Neuronal stem cell (in vitro differentiated cells): ENCODE measurements around the gene PPEF2. TPM values are rescaled to one million over a fixed set of nuclear protein-coding genes. Genes with fewer than 3 reads are reported as not detected.

Experiments
- DNase-seq: peaks from one replicate; pipeline ENCODE4 v3.0.0-alpha.2; 2013; ENCODE audit warnings: low spot score
- H2AFZ ChIP-seq: one replicate; pipeline ENCODE4 v1.6.1; 2013; ENCODE audit warnings: mild to moderate bottlenecking, low read length, inconsistent platforms
- H2AK5ac ChIP-seq: 2 replicates; pipeline ENCODE4 v1.6.1; 2013; ENCODE audit warnings: low read depth, mild to moderate bottlenecking, inconsistent platforms, low read length, moderate library complexity, mixed read lengths
- H2BK120ac ChIP-seq: 2 replicates; pipeline ENCODE4 v1.6.1; 2013; ENCODE audit warnings: low read depth, mild to moderate bottlenecking, inconsistent platforms, low read length, moderate library complexity, mixed read lengths
- H2BK12ac ChIP-seq: one replicate; pipeline ENCODE4 v1.6.1; 2013; ENCODE audit warnings: low read length, inconsistent platforms
- H2BK15ac ChIP-seq: 2 replicates; pipeline ENCODE4 v1.6.1; 2013; ENCODE audit warnings: mild to moderate bottlenecking, low read length, inconsistent platforms, mixed read lengths
- H2BK5ac ChIP-seq: one replicate; pipeline ENCODE4 v1.6.1; 2013; ENCODE audit warnings: inconsistent platforms, mild to moderate bottlenecking, low read length, moderate library complexity
- H3K14ac ChIP-seq: one replicate; pipeline ENCODE4 v1.6.1; 2013; ENCODE audit warnings: low read length, inconsistent platforms
- H3K18ac ChIP-seq: 2 replicates; pipeline ENCODE4 v1.6.1; 2013; ENCODE audit warnings: low read length, inconsistent platforms
- H3K23ac ChIP-seq: 2 replicates; pipeline ENCODE4 v1.6.1; 2013; ENCODE audit warnings: low read depth, mild to moderate bottlenecking, mixed read lengths, low read length, inconsistent platforms; ENCODE audit not compliant: poor library complexity
- H3K27ac ChIP-seq: replicated peaks from 3 replicates; pipeline ENCODE4 v1.5.1; 2013; ENCODE audit warnings: low read length, inconsistent platforms
- H3K27me3 ChIP-seq, 3 experiments: 2 replicates each; pipeline ENCODE4 v1.6.1; 2013; ENCODE audit warnings: low read length in 3 of 3, mild to moderate bottlenecking in 2 of 3, inconsistent platforms in 1 of 3, low read depth in 1 of 3, mixed read lengths in 1 of 3, moderate library complexity in 1 of 3; ENCODE audit not compliant: control insufficient read depth in 3 of 3, insufficient read depth in 3 of 3
- H3K36me3 ChIP-seq, 2 donors: replicated peaks in 1 of 2; 2 replicates each; pipeline ENCODE4 v1.6.1; 2013; ENCODE audit warnings: low read length in 2 of 2; ENCODE audit not compliant: control insufficient read depth in 2 of 2, insufficient read depth in 2 of 2
- H3K4ac ChIP-seq: 2 replicates; pipeline ENCODE4 v1.6.1; 2013; ENCODE audit warnings: inconsistent platforms, mild to moderate bottlenecking, low read length, moderate library complexity
- H3K4me1 ChIP-seq, 2 donors: 1 replicate in 1 of 2; 2 replicates in 1 of 2; pipeline ENCODE4 v1.6.1; 2013; ENCODE audit warnings: low read length in 2 of 2, low read depth in 1 of 2; ENCODE audit not compliant: control insufficient read depth in 2 of 2, insufficient read depth in 1 of 2
- H3K4me2 ChIP-seq: one replicate; pipeline ENCODE4 v1.6.1; 2013; ENCODE audit warnings: mild to moderate bottlenecking, low read length, inconsistent platforms; ENCODE audit not compliant: insufficient read depth, poor library complexity, severe bottlenecking
- H3K4me3 ChIP-seq, 2 donors: 2 replicates each; pipeline ENCODE4 v1.5.1; 2013; ENCODE audit warnings: low read length in 2 of 2, mild to moderate bottlenecking in 2 of 2, inconsistent platforms in 1 of 2, moderate library complexity in 1 of 2
- H3K79me1 ChIP-seq: one replicate; pipeline ENCODE4 v1.6.1; 2013; ENCODE audit warnings: low read depth, mild to moderate bottlenecking, inconsistent platforms, low read length, moderate library complexity
- H3K9ac ChIP-seq: one replicate; pipeline ENCODE4 v1.6.1; 2013; ENCODE audit warnings: mild to moderate bottlenecking, low read depth, low read length, inconsistent platforms; ENCODE audit not compliant: poor library complexity
- H3K9me3 ChIP-seq, 2 donors: replicated peaks in 1 of 2; 2 replicates each; pipeline versions ENCODE3 to v1.6.1; 2013; ENCODE audit warnings: low read length in 2 of 2, mild to moderate bottlenecking in 2 of 2, inconsistent platforms in 1 of 2, low read depth in 1 of 2, mixed read lengths in 1 of 2, moderate library complexity in 1 of 2; ENCODE audit not compliant: control insufficient read depth in 2 of 2, insufficient read depth in 1 of 2
- H4K8ac ChIP-seq: one replicate; pipeline ENCODE4 v1.6.1; 2013; ENCODE audit warnings: low read depth, mild to moderate bottlenecking, inconsistent platforms, low read length, moderate library complexity
- H4K91ac ChIP-seq: one replicate; pipeline ENCODE4 v1.6.1; 2013; ENCODE audit warnings: low read length, low read depth, mild to moderate bottlenecking, inconsistent platforms; ENCODE audit not compliant: poor library complexity
- WGBS, 2 donors: extraction: QIAGEN DNeasy Blood & Tissue Kit; methylation state at CpG; one replicate each; pipeline ENCODE4 v1.1.7; 2013; ENCODE audit warnings: missing lambda C conversion rate in 2 of 2, mixed read lengths in 1 of 2; ENCODE audit not compliant: insufficient read length in 2 of 2, insufficient replicate concordance in 1 of 2; ENCODE audit errors: extremely low coverage in 2 of 2; 5-methylcytosine and 5-hydroxymethylcytosine counted together
- polyA plus RNA-seq, 2 experiments: library from polyadenylated mRNA; stranded (reverse); fragments of 200-250 nt; gene quantifications; one replicate each; pipeline ENCODE4 v1.2.3, GENCODE V29; 2013

PPEF2 gene
- polyA plus RNA-seq (2013, experiment 1 of 2), result 0.03 TPM
- 0.03 TPM for polyA plus RNA-seq (2013, experiment 2 of 2)

- Histone ChIP-seq H2AFZ (no peak within 1 kb of the TSS), H2AK5ac (no peak within 1 kb of the TSS), H2BK5ac (no peak within 1 kb of the TSS), H2BK12ac (no peak within 1 kb of the TSS), H3K14ac (no peak within 1 kb of the TSS), H3K23ac (no peak within 1 kb of the TSS), H3K4me3 (no peak within 1 kb of the TSS), H4K8ac (no peak within 1 kb of the TSS), H4K91ac (no peak within 1 kb of the TSS), H3K18ac (no peak within 1 kb of the TSS), H3K9me3 (no peaks in the 10 kb centered on the region), H2BK15ac (no peak within 1 kb of the TSS), H3K4me1 (no peaks in the 10 kb centered on the region), H3K4ac (no peak within 1 kb of the TSS), H2BK120ac (no peak within 1 kb of the TSS), H3K79me1 (no peaks in the 10 kb centered on the region), H3K36me3 (no peaks in the 10 kb centered on the region), H3K9ac (no peak within 1 kb of the TSS), H3K27ac (no peak within 1 kb of the TSS), H3K4me2 (no peak within 1 kb of the TSS), H3K27me3 (peaks cover 0 to 8% (median 0%) of the 10 kb centered on the region in 3 experiments)
- no CpG with 5 or more reads among the region's 5 CpGs for WGBS, 2 donors
- DNase-seq, result no peak
Observed at GRCh38 chr4:75902352-75902751, at the start of gene PPEF2. TSS of gene PPEF2 (minus strand) at chr4:75902452. CDS start at chr4:75896325, 6,127 bp downstream.

GRCh38 chr4:75950213-75950815, 48.1 kb upstream of the PPEF2 start:
- Histone ChIP-seq H3K18ac (no peak overlapping the region), H3K36me3 (peaks cover 9 to 90% of the 10 kb centered on the region in 2 donors), H2AFZ (no peak overlapping the region), H3K4me2 (no peak overlapping the region), H3K79me1 (no peaks in the 10 kb centered on the region), H3K23ac (no peak overlapping the region), H3K4ac (no peak overlapping the region), H3K9ac (no peak overlapping the region), H3K14ac (no peak overlapping the region), H2BK15ac (no peak overlapping the region), H3K9me3 (no peaks in the 10 kb centered on the region), H2BK12ac (no peak overlapping the region), H4K8ac (no peak overlapping the region), H2BK5ac (no peak overlapping the region), H4K91ac (no peak overlapping the region), H3K27ac (no peak overlapping the region), H2BK120ac (no peak overlapping the region), H2AK5ac (no peak overlapping the region), H3K27me3 (no peaks in the 10 kb centered on the region), H3K4me3 (no peak overlapping the region), H3K4me1 (no peaks in the 10 kb centered on the region)
- no CpG with 5 or more reads among the region's 3 CpGs for WGBS, 2 donors
- no peak for DNase-seq

- no peak overlapping the region for H2BK15ac ChIP-seq
- H4K8ac ChIP-seq, result no peak overlapping the region
- no CpG with 5 or more reads among the region's 5 CpGs for WGBS, 2 donors
- H4K91ac ChIP-seq, result no peak overlapping the region
- no peak overlapping the region for H2BK5ac ChIP-seq
- H3K23ac ChIP-seq, result no peak overlapping the region
- H3K4me2 ChIP-seq, result no peak overlapping the region
- no peak overlapping the region for H2BK120ac ChIP-seq
- H3K27me3 ChIP-seq, result no peaks in the 10 kb centered on the region
- no peaks in the 10 kb centered on the region for H3K4me1 ChIP-seq
- no peak overlapping the region for H3K9ac ChIP-seq
- no peak overlapping the region for H3K4ac ChIP-seq
- H3K36me3 ChIP-seq, result peaks cover 9 to 80% of the 10 kb centered on the region in 2 donors
- no peaks in the 10 kb centered on the region for H3K9me3 ChIP-seq
- H3K27ac ChIP-seq, result no peak overlapping the region
- H2AK5ac ChIP-seq, result no peak overlapping the region
- no peak overlapping the region for H2BK12ac ChIP-seq
- DNase-seq, result no peak
- no peak overlapping the region for H3K14ac ChIP-seq
- no peak overlapping the region for H3K4me3 ChIP-seq
- H3K79me1 ChIP-seq, result no peaks in the 10 kb centered on the region
- H2AFZ ChIP-seq, result no peak overlapping the region
- H3K18ac ChIP-seq, result no peak overlapping the region
Observed at GRCh38 chr4:75948822-75949444, 46.7 kb upstream of the PPEF2 start.

GRCh38 chr4:75940692-75941253, 38.5 kb upstream of the PPEF2 start, which contains the start of gene NAAA:
TSS of gene NAAA (minus strand) at chr4:75941013. CDS start at chr4:75940949, 64 bp downstream.
- H3K23ac ChIP-seq, result peak within 1 kb of the TSS; percentile 93
- H3K14ac ChIP-seq, result peak within 1 kb of the TSS; percentile 67
- peak; percentile 77 for DNase-seq
- peak within 1 kb of the TSS; percentile 75 for H2BK12ac ChIP-seq
- H3K36me3 ChIP-seq, result peaks cover 1 to 15% of the 10 kb centered on the region in 2 donors
- peak within 1 kb of the TSS; percentile 98 for H2AFZ ChIP-seq
- no peak within 1 kb of the TSS for H3K4ac ChIP-seq
- no peaks in the 10 kb centered on the region for H3K79me1 ChIP-seq
- no peak within 1 kb of the TSS for H4K91ac ChIP-seq
- H3K27ac ChIP-seq, result no peak within 1 kb of the TSS
- peak within 1 kb of the TSS; percentile 23 for H4K8ac ChIP-seq
- H3K4me3 ChIP-seq, result peak within 1 kb of the TSS; percentile 64 to 88
- H3K4me2 ChIP-seq, result peak within 1 kb of the TSS; percentile 100
- no CpG with 5 or more reads among the region's 66 CpGs for WGBS, 2 donors
- H3K9ac ChIP-seq, result peak within 1 kb of the TSS; percentile 88
- no peak within 1 kb of the TSS for H2BK15ac ChIP-seq
- no peak within 1 kb of the TSS for H2BK120ac ChIP-seq
- H3K18ac ChIP-seq, result peak within 1 kb of the TSS; percentile 92
- H2BK5ac ChIP-seq, result peak within 1 kb of the TSS; percentile 66
- peaks cover 0 to 4% of the 10 kb centered on the region in 2 donors for H3K9me3 ChIP-seq
- peak within 1 kb of the TSS; percentile 62 for H2AK5ac ChIP-seq
- peaks cover 0 to 3% (median 0%) of the 10 kb centered on the region in 3 experiments for H3K27me3 ChIP-seq
- no peaks in the 10 kb centered on the region for H3K4me1 ChIP-seq
